IPS-20b (cell line): ENCODE measurements around the gene CDKAL1.

Experiments
- H3K27ac ChIP-seq: one replicate; pipeline ENCODE4 v1.5.1; 2013; ENCODE audit warnings: low read length
- H3K27me3 ChIP-seq: 2 replicates; pipeline ENCODE4 v1.6.1; 2013; ENCODE audit warnings: mild to moderate bottlenecking, low read length, inconsistent platforms; ENCODE audit not compliant: insufficient read depth
- H3K36me3 ChIP-seq: 2 replicates; pipeline ENCODE4 v1.6.1; 2013; ENCODE audit warnings: low read depth, mild to moderate bottlenecking, inconsistent platforms, low read length, moderate library complexity; ENCODE audit not compliant: insufficient read depth
- H3K4me1 ChIP-seq: 2 replicates; pipeline ENCODE4 v1.6.1; 2013; ENCODE audit warnings: mild to moderate bottlenecking, control low read depth, inconsistent platforms, low read length, moderate library complexity; ENCODE audit not compliant: insufficient read depth
- H3K4me3 ChIP-seq: 2 replicates; pipeline ENCODE4 v1.5.1; 2013; ENCODE audit warnings: mild to moderate bottlenecking, low read length, inconsistent platforms
- H3K9ac ChIP-seq: 2 replicates; pipeline ENCODE4 v1.6.1; 2013; ENCODE audit warnings: low read depth, mild to moderate bottlenecking, inconsistent platforms, low read length, moderate library complexity
- H3K9me3 ChIP-seq: 2 replicates; pipeline ENCODE4 v1.6.1; 2013; ENCODE audit warnings: mild to moderate bottlenecking, low read depth, low read length, inconsistent platforms; ENCODE audit not compliant: insufficient read depth

CDKAL1 gene

DNA sequence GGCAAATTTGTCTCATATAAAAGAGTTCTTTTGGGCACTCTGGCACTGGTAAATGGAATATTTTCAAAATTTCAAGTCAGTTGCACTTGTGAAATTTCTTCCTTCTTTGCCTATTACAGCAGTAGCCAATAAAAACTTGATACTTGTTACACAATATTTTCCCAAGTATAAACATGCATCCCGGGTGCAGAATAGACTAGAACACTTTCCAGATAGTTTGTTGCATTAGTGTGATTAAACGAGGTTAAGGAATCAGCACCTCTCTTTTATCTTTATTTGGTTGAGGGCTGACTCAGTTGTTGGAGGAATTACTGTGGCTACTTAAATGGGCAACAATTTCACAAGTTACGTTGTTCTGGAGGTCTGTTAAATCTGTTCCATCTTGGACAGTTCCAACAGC, 467.5 kb downstream of the CDKAL1 start:
- H3K4me1 ChIP-seq = peaks cover 19% of the 10 kb centered on the region

GRCh38 chr6:21003780-21004541, 469.7 kb downstream of the CDKAL1 start:
- H3K4me1 ChIP-seq = peaks cover 3% of the 10 kb centered on the region
- H3K4me3 ChIP-seq = no peak overlapping the region
- H3K9me3 ChIP-seq = no peaks in the 10 kb centered on the region
- no peak overlapping the region for H3K9ac ChIP-seq
- H3K27me3 ChIP-seq = no peaks in the 10 kb centered on the region
- H3K27ac ChIP-seq = no peak overlapping the region
- H3K36me3 ChIP-seq = no peaks in the 10 kb centered on the region

More for the DNA sequence above, 467.5 kb downstream of the CDKAL1 start:
- no peak overlapping the region for H3K27ac ChIP-seq
- H3K9me3 ChIP-seq = no peaks in the 10 kb centered on the region
- H3K27me3 ChIP-seq = no peaks in the 10 kb centered on the region
- H3K4me3 ChIP-seq = no peak overlapping the region
- no peak overlapping the region for H3K9ac ChIP-seq
- no peaks in the 10 kb centered on the region for H3K36me3 ChIP-seq

GRCh38 chr6:21005816-21006570, 471.7 kb downstream of the CDKAL1 start:
- H3K9ac ChIP-seq = no peak overlapping the region
- no peaks in the 10 kb centered on the region for H3K4me1 ChIP-seq
- no peaks in the 10 kb centered on the region for H3K9me3 ChIP-seq
- H3K27ac ChIP-seq = no peak overlapping the region
- H3K27me3 ChIP-seq = no peaks in the 10 kb centered on the region
- no peak overlapping the region for H3K4me3 ChIP-seq
- H3K36me3 ChIP-seq = no peaks in the 10 kb centered on the region

- Histone ChIP-seq H3K4me3 (no peak overlapping the region), H3K9ac (no peak overlapping the region), H3K4me1 (no peaks in the 10 kb centered on the region), H3K36me3 (no peaks in the 10 kb centered on the region), H3K9me3 (no peaks in the 10 kb centered on the region), H3K27me3 (no peaks in the 10 kb centered on the region), H3K27ac (no peak overlapping the region)
These were observed 485.4 kb downstream of the CDKAL1 start for GRCh38 chr6:21019614-21020013.

DNA sequence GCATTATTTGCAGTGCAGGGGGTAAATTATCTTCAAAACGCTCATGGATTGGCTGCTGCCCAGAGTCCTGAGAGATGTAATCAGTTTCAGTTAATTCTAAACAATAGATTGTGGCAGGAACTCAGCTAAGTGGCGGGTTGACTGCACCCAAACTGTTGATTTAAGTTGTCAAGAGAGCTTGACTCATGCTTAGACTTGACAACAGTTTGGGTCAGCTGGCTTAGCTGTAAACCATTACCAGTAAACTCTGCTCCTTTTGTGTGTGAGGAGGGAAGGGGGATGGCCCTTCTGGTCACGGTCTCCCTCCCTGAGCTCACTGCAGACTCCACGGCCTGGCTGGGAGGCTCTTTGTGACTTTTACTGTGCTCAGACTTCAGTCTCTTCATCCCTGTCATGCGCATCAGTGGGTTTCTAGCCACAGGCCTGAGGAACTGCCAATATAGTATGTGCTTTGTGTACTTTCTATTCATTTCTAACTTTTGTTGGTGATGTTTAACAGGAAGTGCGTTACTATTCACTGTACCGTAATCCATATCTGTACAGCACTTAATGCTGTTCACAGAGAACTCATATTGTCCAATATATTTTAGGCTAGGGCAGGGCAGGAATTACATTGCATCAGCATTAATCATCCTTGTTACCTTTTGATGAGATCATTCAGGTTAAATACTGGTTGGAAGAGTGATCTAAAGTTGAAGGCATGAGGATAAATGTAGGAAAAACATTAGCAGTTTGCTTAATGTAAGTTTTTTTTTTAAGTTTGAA, 488.3 kb downstream of the CDKAL1 start:
- Histone ChIP-seq H3K4me1 (no peaks in the 10 kb centered on the region), H3K9ac (no peak overlapping the region), H3K27me3 (no peaks in the 10 kb centered on the region), H3K4me3 (no peak overlapping the region), H3K9me3 (no peaks in the 10 kb centered on the region), H3K27ac (no peak overlapping the region), H3K36me3 (no peaks in the 10 kb centered on the region)

DNA sequence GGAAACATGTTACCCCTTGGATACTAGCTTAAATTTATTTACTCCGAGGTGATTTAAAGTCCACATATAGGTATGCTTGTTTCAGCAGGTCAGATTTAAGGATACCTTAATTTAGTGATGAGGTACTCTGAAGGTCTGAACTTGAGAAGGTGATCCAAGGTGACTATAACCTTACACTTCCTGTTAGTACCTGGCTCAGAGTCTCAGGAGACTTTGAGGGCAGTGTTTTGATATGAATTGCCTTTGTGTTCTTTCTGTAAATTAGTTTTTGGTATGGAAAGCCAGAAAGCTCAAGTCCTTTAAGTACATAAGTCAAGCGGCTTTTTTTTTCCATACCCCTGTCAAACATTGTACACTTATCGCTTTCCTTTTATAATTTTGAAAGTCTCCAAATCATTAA, 489.0 kb downstream of the CDKAL1 start:
- Histone ChIP-seq H3K9me3 (no peaks in the 10 kb centered on the region), H3K36me3 (no peaks in the 10 kb centered on the region)

GRCh38 chr6:21024616-21025015, 490.4 kb downstream of the CDKAL1 start:
- H3K4me3 ChIP-seq = no peak overlapping the region
- no peaks in the 10 kb centered on the region for H3K27me3 ChIP-seq
- H3K36me3 ChIP-seq = no peaks in the 10 kb centered on the region
- H3K4me1 ChIP-seq = no peaks in the 10 kb centered on the region
- no peaks in the 10 kb centered on the region for H3K9me3 ChIP-seq
- H3K9ac ChIP-seq = no peak overlapping the region
- no peak overlapping the region for H3K27ac ChIP-seq

More for the DNA sequence above, 489.0 kb downstream of the CDKAL1 start:
- Histone ChIP-seq H3K4me3 (no peak overlapping the region), H3K27ac (no peak overlapping the region), H3K9ac (no peak overlapping the region), H3K4me1 (no peaks in the 10 kb centered on the region), H3K27me3 (no peaks in the 10 kb centered on the region)

DNA sequence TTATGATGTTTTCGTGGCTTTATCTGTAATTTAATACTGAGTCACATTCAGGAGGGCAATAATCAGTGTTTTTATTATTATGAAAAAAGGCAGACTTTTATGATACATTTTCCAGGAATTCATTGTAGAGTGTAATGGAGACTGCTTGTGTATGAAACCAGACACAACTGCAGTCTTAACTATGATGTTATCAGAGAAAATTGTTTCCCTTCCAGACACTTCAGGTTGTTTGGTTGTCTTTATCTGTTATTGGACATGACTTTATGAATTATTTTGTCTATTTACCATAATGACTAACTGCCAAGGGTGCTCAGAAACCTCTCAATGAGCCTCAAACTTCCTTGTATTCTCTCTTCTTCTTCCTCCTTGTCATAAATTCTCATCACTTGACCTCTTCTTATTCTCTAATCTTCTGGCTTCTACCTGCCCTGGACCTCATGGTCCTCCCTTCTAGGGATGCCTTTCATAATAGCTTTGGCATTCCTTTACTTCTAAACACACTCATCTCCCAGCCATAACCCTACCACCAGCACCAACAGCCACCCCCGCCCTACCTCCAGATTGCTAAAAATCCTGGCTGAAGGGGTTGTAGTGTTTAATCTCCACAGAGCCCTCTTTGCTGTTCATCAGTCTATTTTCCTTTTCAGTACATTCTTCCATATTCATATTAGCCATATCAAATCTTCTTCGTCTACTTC, 492.5 kb downstream of the CDKAL1 start:
- Histone ChIP-seq H3K27me3 (no peaks in the 10 kb centered on the region), H3K4me3 (no peak overlapping the region), H3K9me3 (no peaks in the 10 kb centered on the region), H3K27ac (no peak overlapping the region), H3K36me3 (no peaks in the 10 kb centered on the region), H3K4me1 (no peaks in the 10 kb centered on the region), H3K9ac (no peak overlapping the region)

GRCh38 chr6:21027507-21027906, 493.2 kb downstream of the CDKAL1 start:
- no peaks in the 10 kb centered on the region for H3K27me3 ChIP-seq
- H3K4me1 ChIP-seq = no peaks in the 10 kb centered on the region
- H3K27ac ChIP-seq = no peak overlapping the region
- no peaks in the 10 kb centered on the region for H3K36me3 ChIP-seq
- H3K4me3 ChIP-seq = no peak overlapping the region
- H3K9ac ChIP-seq = no peak overlapping the region
- H3K9me3 ChIP-seq = no peaks in the 10 kb centered on the region

DNA sequence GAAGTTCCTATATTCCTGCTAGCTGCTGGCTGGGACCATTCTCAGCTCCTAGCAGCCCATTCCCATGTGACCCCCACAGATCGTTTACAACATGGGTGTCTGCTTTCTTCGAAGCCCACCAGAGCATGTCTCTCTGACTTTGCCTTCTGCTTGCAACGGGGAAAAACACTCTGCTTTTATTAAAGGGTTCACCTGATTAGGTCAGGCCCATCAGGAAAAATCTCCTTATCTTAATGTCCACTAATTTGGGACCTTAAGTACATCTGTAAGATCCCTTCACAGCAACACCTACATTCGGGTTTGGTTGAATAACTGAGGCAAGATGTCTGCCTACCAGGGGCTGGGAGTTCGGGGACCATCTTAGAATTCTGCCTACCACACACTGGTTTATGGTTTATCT, 496.9 kb downstream of the CDKAL1 start:
- Histone ChIP-seq H3K9me3 (no peaks in the 10 kb centered on the region), H3K27ac (no peak overlapping the region), H3K9ac (no peak overlapping the region), H3K27me3 (no peaks in the 10 kb centered on the region), H3K36me3 (no peaks in the 10 kb centered on the region), H3K4me3 (no peak overlapping the region), H3K4me1 (no peaks in the 10 kb centered on the region)

DNA sequence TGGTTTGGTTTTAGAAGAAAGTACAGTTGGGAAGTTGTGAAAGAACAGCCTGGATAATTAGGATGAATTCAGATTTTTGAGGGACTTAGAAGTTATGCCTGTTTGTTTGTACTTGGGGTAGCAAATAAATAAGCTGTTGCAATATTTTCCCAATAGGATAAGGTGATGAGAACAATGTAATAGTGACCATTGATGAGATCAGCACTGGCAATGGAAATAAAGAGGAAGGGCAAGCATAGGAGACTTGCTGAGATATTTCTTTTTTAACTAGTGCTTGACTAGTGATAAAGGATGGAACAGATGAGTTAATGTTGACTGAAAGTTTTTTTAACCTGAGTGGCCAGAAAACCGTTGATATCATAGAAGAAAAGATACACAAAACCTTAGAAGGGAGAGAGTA, 498.8 kb downstream of the CDKAL1 start:
- Histone ChIP-seq H3K9me3 (no peaks in the 10 kb centered on the region), H3K36me3 (no peaks in the 10 kb centered on the region), H3K27ac (no peak overlapping the region), H3K4me3 (no peak overlapping the region), H3K4me1 (no peaks in the 10 kb centered on the region), H3K27me3 (no peaks in the 10 kb centered on the region), H3K9ac (no peak overlapping the region)
